Measurements from ENCODE around the gene AHSP. TPM values are rescaled to one million over a fixed set of nuclear protein-coding genes. Genes with fewer than 3 reads are reported as not detected.

Gene AHSP
- total and polyA plus RNA-seq, 2 of the 4 experiments (the other 2 are of a cell fraction) = not detected

- CTCF ChIA-PET = no interaction called here
These were observed 27.8 kb upstream of the AHSP start for GRCh38 chr16:31499928-31500327.

More at GRCh38 chr16:31499928-31500327, 27.8 kb upstream of the AHSP start:
- H3K4ac ChIP-seq (ENCODE audit: low read depth, low read length) = no peak overlapping the region
- H3K27ac ChIP-seq (ENCODE audit: insufficient read depth, low read length) = no peak overlapping the region
- no peaks in the 10 kb centered on the region for H3K9me3 ChIP-seq (ENCODE audit: control insufficient read depth, insufficient read depth, low read length)
- H2AK5ac ChIP-seq (ENCODE audit: low read depth, low read length) = no peak overlapping the region
- H2AK9ac ChIP-seq (replicated peaks; ENCODE audit: low read depth, low read length, poor library complexity) = no peak overlapping the region
- no TSS peak for BruUV-seq (replicated peaks)
- H3K23ac ChIP-seq (ENCODE audit: low read depth, low read length) = no peak overlapping the region
- H3K4me2 ChIP-seq (ENCODE audit: low read depth, low read length) = no peak overlapping the region
- intact Hi-C loops (cut with micrococcal nuclease) (loop anchor here (10.0 kb wide), 1 partner anchor 55 kb away; the partner anchor contains the start of gene ZNF843), in situ Hi-C loops (cut with MboI; ENCODE audit: low sequenced_read_pairs) (loop anchor here (10.0 to 25.0 kb wide), 2 partner anchors 55 to 212 kb away; partner anchors contain the start of gene ZNF843), dilution Hi-C loops (cut with HindIII; ENCODE audit: low sequenced_read_pairs, unreplicated experiment) (no loop called here)
- no peak overlapping the region for H2BK20ac ChIP-seq (ENCODE audit: low read depth, low read length)
- H2BK120ac ChIP-seq (ENCODE audit: low read depth, low read length) = no peak overlapping the region
- H3K56ac ChIP-seq (ENCODE audit: extremely low read depth, insufficient read depth, low read length) = no peak overlapping the region
- no peaks in the 10 kb centered on the region for H3K27me3 ChIP-seq (ENCODE audit: control insufficient read depth, insufficient read depth, low read length)
- peaks cover 17 to 53% of the 10 kb centered on the region in 2 experiments for H3K79me1 ChIP-seq (ENCODE audit: low read depth in 1 of 2, low read length in 2 of 2)
- peaks cover 17% of the 10 kb centered on the region for H3K9me1 ChIP-seq (ENCODE audit: insufficient read depth, low read length)
- H3K9ac ChIP-seq (ENCODE audit: low read depth, low read length) = no peak overlapping the region
- no peak overlapping the region for H4K5ac ChIP-seq (ENCODE audit: low read depth, low read length)
- peaks cover 59% of the 10 kb centered on the region for H3K36me3 ChIP-seq (ENCODE audit: control insufficient read depth, insufficient read depth, low read length)
- no peak overlapping the region for H3K18ac ChIP-seq (ENCODE audit: low read depth, low read length)
- DNase-seq (no peak), ATAC-seq (ENCODE audit: low read depth) (no peak)
- H4K8ac ChIP-seq (ENCODE audit: low read depth in 2 of 2, low read length in 2 of 2) = no peak overlapping the region
- peaks cover 13% of the 10 kb centered on the region; the same call in 1 of the 2 replicates for H4K20me1 ChIP-seq (ENCODE audit: insufficient read depth, low read length)
- no peak overlapping the region for H3K4me3 ChIP-seq (ENCODE audit: insufficient read depth, low read depth, low read length)
- TF ChIP-seq NFE2L2 (IDR thresholded peaks at IDR 0.05; ENCODE audit: low read depth, low read length) (no peak), RCOR1 (IDR thresholded peaks at IDR 0.05; ENCODE audit: insufficient replicate concordance, low read length) (no peak), BHLHE40 (IDR thresholded peaks at IDR 0.05; ENCODE audit: low read depth, low read length) (no peak), USF2 (IDR thresholded peaks at IDR 0.05; ENCODE audit: low read depth, low read length) (no peak), MAFK (IDR thresholded peaks at IDR 0.05; ENCODE audit: low read depth, low read length) (no peak), CHD1 (IDR thresholded peaks at IDR 0.05; ENCODE audit: low read depth, low read length) (no peak), FOS (IDR thresholded peaks at IDR 0.05; ENCODE audit: low read depth, low read length) (no peak), CEBPB (IDR thresholded peaks at IDR 0.05; ENCODE audit: low read depth, low read length) (no peak), RFX5 (IDR thresholded peaks at IDR 0.05; ENCODE audit: low read depth, low read length) (no peak), RAD21 (IDR thresholded peaks at IDR 0.05; ENCODE audit: low read length) (no peak), MAZ (IDR thresholded peaks at IDR 0.05; ENCODE audit: borderline replicate concordance, low read depth, low read length) (no peak), SMC3 (IDR thresholded peaks at IDR 0.05; ENCODE audit: low read depth, low read length) (no peak), MXI1 (IDR thresholded peaks at IDR 0.05; ENCODE audit: borderline replicate concordance, low read depth, low read length) (no peak), CTCF (conservative IDR thresholded peaks at IDR 0.05; ENCODE audit: low read depth, low read length) (no peak), ELK1 (IDR thresholded peaks at IDR 0.05; ENCODE audit: borderline replicate concordance, low read depth, low read length) (no peak), POLR2A (IDR thresholded peaks at IDR 0.05; ENCODE audit: low read depth, low read length) (no peak)
- no peak overlapping the region for H2BK5ac ChIP-seq (ENCODE audit: low read depth, low read length, poor library complexity, severe bottlenecking)
- WGBS, 2 experiments (ENCODE audit: extremely low coverage in 2 of 2, insufficient read length in 1 of 2) = 93% methylated on average over 3 of the region's 8 CpGs; no CpG with 5 or more reads in 1 of the 2 experiments
- no peak overlapping the region for H4K91ac ChIP-seq (ENCODE audit: insufficient read depth, low read depth, low read length)
- H3K14ac ChIP-seq (replicated peaks; ENCODE audit: low read depth, low read length) = no peak overlapping the region
- no peak overlapping the region for H2BK15ac ChIP-seq (ENCODE audit: low read depth, low read length)
- H3K4me1 ChIP-seq (ENCODE audit: control insufficient read depth, insufficient read depth, low read length) = peaks cover 4% of the 10 kb centered on the region
- POLR2A ChIA-PET (ENCODE audit: unreplicated experiment) = no interaction called here
- no peak overlapping the region for H2AFZ ChIP-seq (replicated peaks; ENCODE audit: low read length, poor library complexity)
